Muscle layer of duodenum (tissue), 2 donors: ENCODE data around the gene GOLT1A.

Source experiments
- H3K27ac ChIP-seq: one replicate; pipeline ENCODE4 v1.7.0; 2013; ENCODE audit warnings: mild to moderate bottlenecking, low read length
- H3K27me3 ChIP-seq: one replicate; pipeline ENCODE4 v1.7.0; 2013; ENCODE audit warnings: low read depth, mild to moderate bottlenecking, control low read depth, low read length
- H3K36me3 ChIP-seq, 2 donors: one replicate each; pipeline ENCODE4 v1.7.0; 2013; ENCODE audit warnings: low read length in 2 of 2, control low read depth in 1 of 2, mild to moderate bottlenecking in 1 of 2; ENCODE audit not compliant: insufficient read depth in 2 of 2, control insufficient read depth in 1 of 2
- H3K4me1 ChIP-seq, 2 donors: one replicate each; pipeline ENCODE4 v1.7.0; 2013; ENCODE audit warnings: low read length in 2 of 2, mild to moderate bottlenecking in 2 of 2, control low read depth in 1 of 2, moderate library complexity in 1 of 2; ENCODE audit not compliant: insufficient read depth in 2 of 2, control insufficient read depth in 1 of 2
- H3K4me3 ChIP-seq, 2 donors: one replicate each; pipeline ENCODE4 v1.7.0; 2013; ENCODE audit warnings: low read length in 2 of 2, low read depth in 1 of 2, mild to moderate bottlenecking in 1 of 2
- H3K9me3 ChIP-seq, 2 donors: one replicate each; pipeline ENCODE4 v1.7.0; 2013; ENCODE audit warnings: low read length in 2 of 2, control low read depth in 1 of 2, mild to moderate bottlenecking in 1 of 2; ENCODE audit not compliant: control insufficient read depth in 1 of 2
- donor health status: healthy.

The GOLT1A gene

DNA sequence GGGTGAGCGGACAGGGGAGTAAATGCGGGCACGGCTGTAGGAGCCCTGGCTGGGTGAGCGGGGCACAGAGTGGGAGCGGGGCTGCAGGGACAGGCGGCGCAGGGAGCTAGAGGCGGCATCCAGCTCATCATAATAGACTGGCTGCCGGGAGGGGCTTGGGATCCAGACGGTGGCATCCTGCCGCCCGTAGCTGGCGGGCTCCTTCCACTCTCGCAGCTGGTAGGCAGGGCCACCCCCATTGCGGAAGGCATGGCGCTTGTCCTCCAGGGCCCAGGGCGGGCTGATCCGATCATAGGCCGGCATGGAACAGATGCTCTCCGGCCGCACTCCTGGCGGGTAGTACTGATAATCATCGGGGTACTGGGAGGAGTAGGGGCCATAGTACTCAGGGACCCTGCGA, 43.7 kb upstream of the GOLT1A start:
- Histone ChIP-seq H3K27ac (no peak overlapping the region), H3K27me3 (no peaks in the 10 kb centered on the region), H3K9me3 (no peaks in the 10 kb centered on the region), H3K4me1 (no peaks in the 10 kb centered on the region), H3K4me3 (no peak overlapping the region), H3K36me3 (peaks cover 0 to 3% of the 10 kb centered on the region in 2 donors)

GRCh38 chr1:204256531-204256930, 42.7 kb upstream of the GOLT1A start:
- H3K9me3 ChIP-seq, result no peaks in the 10 kb centered on the region
- no peak overlapping the region for H3K4me3 ChIP-seq
- H3K4me1 ChIP-seq, result no peaks in the 10 kb centered on the region
- H3K27me3 ChIP-seq, result no peaks in the 10 kb centered on the region
- peaks cover 0 to 3% of the 10 kb centered on the region in 2 donors for H3K36me3 ChIP-seq
- no peak overlapping the region for H3K27ac ChIP-seq

GRCh38 chr1:204255966-204256365, 42.2 kb upstream of the GOLT1A start:
- Histone ChIP-seq H3K27ac (no peak overlapping the region), H3K4me1 (no peaks in the 10 kb centered on the region), H3K36me3 (peaks cover 0 to 3% of the 10 kb centered on the region in 2 donors), H3K9me3 (no peaks in the 10 kb centered on the region), H3K4me3 (no peak overlapping the region), H3K27me3 (no peaks in the 10 kb centered on the region)

- H3K27ac ChIP-seq, result no peak overlapping the region
- no peaks in the 10 kb centered on the region for H3K4me1 ChIP-seq
- H3K9me3 ChIP-seq, result no peaks in the 10 kb centered on the region
- H3K27me3 ChIP-seq, result no peaks in the 10 kb centered on the region
- peaks cover 0 to 3% of the 10 kb centered on the region in 2 donors for H3K36me3 ChIP-seq
- no peak overlapping the region for H3K4me3 ChIP-seq
These were observed 41.4 kb upstream of the GOLT1A start for GRCh38 chr1:204255225-204255624.

DNA sequence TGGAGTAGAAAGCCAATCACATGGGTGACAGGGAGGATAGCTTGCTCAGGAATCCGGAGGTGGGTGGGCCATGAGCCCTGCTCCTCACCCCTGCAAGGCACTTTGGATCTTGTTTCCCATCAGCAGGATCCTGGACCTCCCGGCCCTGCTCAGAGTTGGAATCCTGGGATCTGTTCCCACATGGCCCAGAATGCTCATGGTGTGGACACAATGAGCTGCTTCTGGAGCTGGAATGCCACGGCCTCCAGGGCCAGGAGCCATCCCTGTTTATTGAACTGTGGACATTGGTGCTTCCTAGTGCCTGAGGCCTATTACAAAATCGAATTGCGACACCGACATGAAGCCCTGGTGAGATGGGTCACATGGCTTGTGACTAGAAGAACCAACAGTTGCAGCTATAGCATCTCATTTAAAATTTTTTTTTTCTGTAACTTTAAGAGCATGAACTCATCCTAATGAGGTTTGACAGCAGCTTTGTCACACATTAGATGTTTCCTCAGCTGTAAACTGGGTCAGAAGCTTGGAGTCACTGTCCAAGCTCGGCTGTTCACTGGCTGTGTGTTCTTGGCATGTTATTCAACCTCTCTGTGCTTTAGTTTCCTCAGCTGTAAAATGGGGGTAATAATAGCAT, 40.4 kb upstream of the GOLT1A start:
- Histone ChIP-seq H3K27me3 (no peaks in the 10 kb centered on the region), H3K27ac (no peak overlapping the region), H3K36me3 (no peaks in the 10 kb centered on the region), H3K4me3 (no peak overlapping the region), H3K9me3 (no peaks in the 10 kb centered on the region), H3K4me1 (no peaks in the 10 kb centered on the region)

DNA sequence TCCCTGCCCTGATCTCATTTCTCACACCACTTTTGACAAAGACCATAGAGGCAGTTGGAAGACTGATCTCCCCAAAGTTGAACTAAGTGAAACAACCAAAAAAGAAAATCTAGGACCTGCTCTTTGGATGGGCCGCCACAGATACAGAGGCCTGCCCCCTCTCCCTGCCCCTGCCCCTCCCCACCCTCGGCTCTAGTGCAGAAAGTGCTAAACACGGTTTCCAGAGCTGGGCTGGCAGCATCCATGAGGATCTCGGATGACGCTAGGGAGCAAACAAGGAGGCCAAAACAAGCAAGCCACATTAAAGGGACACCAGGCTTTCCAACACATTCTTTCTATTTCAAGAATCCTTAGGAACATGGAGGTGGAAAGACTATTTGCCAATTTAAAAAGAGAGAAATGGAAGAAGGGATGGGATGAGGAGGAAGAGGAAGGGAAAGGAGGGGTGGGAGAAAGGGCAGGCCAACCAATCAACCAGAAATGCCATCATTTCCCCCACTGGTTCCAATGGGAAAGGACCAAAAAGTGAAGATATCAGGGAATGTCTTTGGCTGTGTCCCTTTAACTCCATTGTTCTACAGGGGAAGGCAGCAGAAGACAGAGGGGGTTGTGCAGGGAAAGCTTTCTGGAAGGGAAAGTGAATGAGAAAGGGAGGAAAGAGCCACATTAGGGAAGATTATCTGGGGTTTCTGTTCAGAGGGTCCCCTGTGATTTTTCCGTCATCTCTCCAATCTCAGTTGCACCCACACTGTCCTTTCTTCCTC, 38.3 kb upstream of the GOLT1A start:
- H3K36me3 ChIP-seq, result peaks cover 0 to 4% of the 10 kb centered on the region in 2 donors
- no peak overlapping the region for H3K27ac ChIP-seq
- H3K4me1 ChIP-seq, result no peaks in the 10 kb centered on the region

DNA sequence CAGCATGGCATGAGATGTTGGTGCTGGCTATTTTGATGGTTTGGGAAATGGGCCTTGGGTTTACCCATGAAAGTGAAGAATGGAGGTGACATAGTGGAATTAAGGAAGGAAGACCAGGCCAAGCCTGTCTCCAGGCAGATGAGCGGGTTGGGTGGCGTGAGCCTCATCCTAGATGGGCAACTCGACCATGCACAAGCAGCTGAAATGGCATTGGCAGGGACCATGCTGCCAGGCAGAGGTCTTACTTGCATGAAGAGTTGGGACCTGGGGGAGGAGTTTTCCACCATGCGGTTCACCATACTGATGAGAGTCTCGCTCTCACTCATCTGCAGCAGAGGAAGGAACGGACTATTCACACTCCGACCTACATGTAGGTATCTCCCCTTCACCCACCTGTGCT, 37.5 kb upstream of the GOLT1A start:
- H3K4me3 ChIP-seq, result no peak overlapping the region
- no peaks in the 10 kb centered on the region for H3K4me1 ChIP-seq
- no peaks in the 10 kb centered on the region for H3K27me3 ChIP-seq
- no peaks in the 10 kb centered on the region for H3K9me3 ChIP-seq
- H3K36me3 ChIP-seq, result peaks cover 0 to 6% of the 10 kb centered on the region in 2 donors
- no peak overlapping the region for H3K27ac ChIP-seq

More for the DNA sequence above, 38.3 kb upstream of the GOLT1A start:
- H3K27me3 ChIP-seq, result no peaks in the 10 kb centered on the region
- H3K9me3 ChIP-seq, result no peaks in the 10 kb centered on the region
- no peak overlapping the region for H3K4me3 ChIP-seq

DNA sequence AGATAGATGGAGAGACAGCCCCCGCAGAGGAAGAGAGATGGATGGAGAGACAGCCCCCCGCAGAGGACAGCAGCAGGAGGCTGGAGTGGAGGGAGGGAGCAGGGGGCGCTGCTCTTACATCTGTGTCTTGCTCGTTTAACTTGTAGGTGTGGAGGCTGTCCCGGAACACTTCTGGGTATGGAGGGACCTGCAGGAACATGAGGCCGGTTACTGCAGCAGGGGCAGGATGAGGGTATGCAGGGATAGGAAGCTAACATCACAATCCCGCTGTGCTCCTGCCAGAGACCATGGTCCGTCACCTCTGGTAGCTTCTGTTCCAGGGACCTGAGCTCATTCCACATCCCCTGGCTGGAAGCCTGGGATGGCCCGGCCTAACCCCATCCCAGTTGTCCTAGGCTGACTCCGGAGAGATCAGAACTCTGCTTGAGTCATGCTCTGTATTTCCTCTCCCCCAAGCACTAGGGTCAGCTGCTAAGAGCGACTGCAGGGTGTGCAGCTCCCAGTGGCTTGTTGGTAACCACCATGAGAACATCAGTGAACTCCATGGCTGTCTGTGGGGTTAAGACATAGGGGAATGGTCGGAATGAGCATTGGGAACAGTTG, 36.7 kb upstream of the GOLT1A start:
- H3K36me3 ChIP-seq, result peaks cover 0 to 11% of the 10 kb centered on the region in 2 donors

DNA sequence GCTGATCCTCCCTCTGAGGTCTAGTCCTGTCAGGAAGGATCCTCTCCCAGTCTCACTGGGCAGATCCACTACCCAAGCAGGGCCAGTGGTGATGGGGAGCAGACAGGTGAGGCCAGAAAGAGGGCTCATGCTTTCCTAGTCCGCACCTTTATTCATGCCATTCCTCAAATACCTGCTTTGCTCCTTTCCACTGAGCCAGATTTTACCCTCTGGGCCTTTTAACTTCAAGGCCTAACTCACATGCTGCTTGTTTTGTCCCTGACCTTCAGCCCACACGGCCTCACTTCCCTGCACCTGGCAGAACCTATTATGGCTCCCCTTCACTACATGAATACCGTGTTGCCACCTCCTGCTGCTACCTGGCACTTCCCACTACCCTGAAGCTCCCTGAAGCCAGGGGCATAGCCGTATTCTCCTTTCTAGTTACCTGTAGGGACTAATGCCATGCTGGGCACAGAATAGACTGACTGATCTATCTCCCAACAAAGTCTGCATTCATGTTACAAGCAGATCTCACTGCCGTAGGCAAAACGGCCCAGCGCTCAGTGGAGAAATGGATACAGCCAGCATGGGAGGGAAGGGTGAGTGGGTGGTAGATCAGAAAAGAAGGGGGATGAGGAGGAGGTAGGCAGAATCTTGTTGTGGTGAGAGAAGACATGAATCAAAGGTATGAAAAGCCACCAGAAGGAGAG, 36.1 kb upstream of the GOLT1A start:
- no peak overlapping the region for H3K27ac ChIP-seq

More for the DNA sequence above, 36.7 kb upstream of the GOLT1A start:
- no peaks in the 10 kb centered on the region for H3K4me1 ChIP-seq
- no peaks in the 10 kb centered on the region for H3K9me3 ChIP-seq
- H3K27ac ChIP-seq, result no peak overlapping the region
- no peaks in the 10 kb centered on the region for H3K27me3 ChIP-seq
- H3K4me3 ChIP-seq, result no peak overlapping the region

GRCh38 chr1:204248954-204249353, 35.2 kb upstream of the GOLT1A start:
- Histone ChIP-seq H3K27me3 (no peaks in the 10 kb centered on the region), H3K9me3 (no peaks in the 10 kb centered on the region), H3K4me3 (no peak overlapping the region), H3K27ac (no peak overlapping the region), H3K4me1 (no peaks in the 10 kb centered on the region), H3K36me3 (peaks cover 0 to 14% of the 10 kb centered on the region in 2 donors)

More for the DNA sequence above, 36.1 kb upstream of the GOLT1A start:
- Histone ChIP-seq H3K4me1 (no peaks in the 10 kb centered on the region), H3K4me3 (no peak overlapping the region), H3K27me3 (no peaks in the 10 kb centered on the region), H3K9me3 (no peaks in the 10 kb centered on the region), H3K36me3 (peaks cover 0 to 14% of the 10 kb centered on the region in 2 donors)

GRCh38 chr1:204246876-204247275, 33.1 kb upstream of the GOLT1A start:
- H3K36me3 ChIP-seq, result peaks cover 0 to 14% of the 10 kb centered on the region in 2 donors

More at GRCh38 chr1:204246876-204247275, 33.1 kb upstream of the GOLT1A start:
- Histone ChIP-seq H3K4me3 (no peak overlapping the region), H3K4me1 (no peaks in the 10 kb centered on the region), H3K27me3 (no peaks in the 10 kb centered on the region), H3K27ac (no peak overlapping the region), H3K9me3 (no peaks in the 10 kb centered on the region)
